ENCODE data around the gene RNF126.
"Not testable (repeated sequence)": the region's sequence is repeated elsewhere in the genome, so short reads cannot be mapped to it uniquely, and the experiment has no call there.

RNF126 gene

DNA sequence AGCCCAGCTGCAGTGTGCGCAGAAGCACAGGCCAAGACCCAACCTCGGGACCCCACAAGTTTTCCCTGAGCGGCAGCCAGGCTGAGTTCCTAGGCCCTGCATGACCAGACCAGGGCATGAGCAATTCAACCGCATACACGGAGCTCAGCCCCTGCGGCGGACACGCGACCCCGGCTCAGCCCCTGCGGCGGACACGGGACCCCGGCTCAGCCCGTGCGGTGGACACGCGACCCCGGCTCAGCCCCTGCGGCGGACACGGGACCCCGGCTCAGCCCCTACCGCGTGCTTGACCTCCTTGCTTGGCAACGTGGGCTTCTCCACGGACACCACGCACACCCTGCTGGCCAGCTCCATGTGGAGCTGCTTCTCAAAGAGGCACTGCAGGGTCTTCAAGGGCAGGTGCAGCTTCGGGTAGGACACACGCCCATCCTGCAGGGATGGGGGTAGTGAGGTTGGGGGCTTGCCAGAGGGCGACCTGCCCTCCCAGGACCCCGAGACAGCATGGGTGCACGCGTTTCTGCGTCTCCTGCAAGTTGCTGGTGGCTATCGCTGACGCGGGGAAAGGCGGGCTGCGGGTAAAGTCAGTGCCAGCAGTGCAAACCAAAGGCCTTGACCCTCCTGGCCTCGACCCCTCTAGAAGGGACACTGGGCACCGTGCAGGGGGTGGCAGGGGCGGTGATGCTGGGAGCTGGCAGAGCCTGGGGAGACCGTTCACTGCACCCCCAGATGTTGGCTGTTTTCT is 39.7 kb downstream of the RNF126 start:
- H3K4me3 ChIP-seq (ENCODE audit: low read depth, low read length, poor library complexity, severe bottlenecking), result no peak overlapping the region
- H3K9me3 ChIP-seq (ENCODE audit: low read length), result no peaks in the 10 kb centered on the region
- H3F3A ChIP-seq (ENCODE audit: insufficient read depth, low read length), result no peaks in the 10 kb centered on the region
- no peak overlapping the region for H2AFZ ChIP-seq (ENCODE audit: low read length)
- H3K36me3 ChIP-seq (ENCODE audit: insufficient read depth, low read length), result peaks cover 73% of the 10 kb centered on the region
- no peaks in the 10 kb centered on the region for H3K9me2 ChIP-seq (ENCODE audit: low read depth, low read length)
- no peak overlapping the region for H3K9ac ChIP-seq (ENCODE audit: low read length)
- no peaks in the 10 kb centered on the region for H3K79me2 ChIP-seq (ENCODE audit: insufficient read depth, low read length)
- TF ChIP-seq EZH2 (IDR thresholded peaks at IDR 0.05; ENCODE audit: borderline replicate concordance, low read length), result no peak
- TF ChIP-seq, protein P1, sequence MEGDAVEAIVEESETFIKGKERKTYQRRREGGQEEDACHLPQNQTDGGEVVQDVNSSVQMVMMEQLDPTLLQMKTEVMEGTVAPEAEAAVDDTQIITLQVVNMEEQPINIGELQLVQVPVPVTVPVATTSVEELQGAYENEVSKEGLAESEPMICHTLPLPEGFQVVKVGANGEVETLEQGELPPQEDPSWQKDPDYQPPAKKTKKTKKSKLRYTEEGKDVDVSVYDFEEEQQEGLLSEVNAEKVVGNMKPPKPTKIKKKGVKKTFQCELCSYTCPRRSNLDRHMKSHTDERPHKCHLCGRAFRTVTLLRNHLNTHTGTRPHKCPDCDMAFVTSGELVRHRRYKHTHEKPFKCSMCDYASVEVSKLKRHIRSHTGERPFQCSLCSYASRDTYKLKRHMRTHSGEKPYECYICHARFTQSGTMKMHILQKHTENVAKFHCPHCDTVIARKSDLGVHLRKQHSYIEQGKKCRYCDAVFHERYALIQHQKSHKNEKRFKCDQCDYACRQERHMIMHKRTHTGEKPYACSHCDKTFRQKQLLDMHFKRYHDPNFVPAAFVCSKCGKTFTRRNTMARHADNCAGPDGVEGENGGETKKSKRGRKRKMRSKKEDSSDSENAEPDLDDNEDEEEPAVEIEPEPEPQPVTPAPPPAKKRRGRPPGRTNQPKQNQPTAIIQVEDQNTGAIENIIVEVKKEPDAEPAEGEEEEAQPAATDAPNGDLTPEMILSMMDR (IDR thresholded peaks at IDR 0.05; ENCODE audit: low read length), result no peak
- H4K20me1 ChIP-seq (ENCODE audit: insufficient read depth, low read length), result no peaks in the 10 kb centered on the region
- no peak overlapping the region for H3K27ac ChIP-seq (ENCODE audit: low read depth, low read length, poor library complexity, severe bottlenecking)
- no peaks in the 10 kb centered on the region for H3K27me3 ChIP-seq (ENCODE audit: insufficient read depth, low read length)
- no peak overlapping the region for H3K4me2 ChIP-seq (ENCODE audit: low read length)
- no peaks in the 10 kb centered on the region for H3K4me1 ChIP-seq (ENCODE audit: insufficient read depth, low read length, severe bottlenecking)

DNA sequence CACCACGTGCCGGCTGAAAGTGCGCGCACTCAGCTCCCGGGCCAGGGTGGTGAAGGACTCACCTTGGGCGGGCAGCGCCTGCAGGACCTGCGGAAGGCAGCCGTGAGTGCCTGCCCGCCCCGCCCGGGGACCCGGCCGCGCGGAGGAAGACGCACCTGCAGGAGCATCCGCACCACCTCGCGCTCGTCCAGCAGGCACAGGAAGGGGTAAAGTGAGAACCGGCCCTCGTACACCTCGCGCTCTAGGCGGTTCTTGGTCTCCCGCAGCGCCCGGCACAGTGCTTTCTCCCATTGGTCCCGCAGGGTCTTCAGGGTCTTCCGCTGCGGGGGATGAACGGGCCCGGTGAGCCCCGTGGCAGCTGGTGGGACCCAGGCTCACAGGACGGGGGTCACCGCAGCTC is 40.3 kb downstream of the RNF126 start:
- no peak overlapping the region for H2AFZ ChIP-seq (ENCODE audit: low read length)
- H3F3A ChIP-seq (ENCODE audit: insufficient read depth, low read length), result no peaks in the 10 kb centered on the region
- H3K4me2 ChIP-seq (ENCODE audit: low read length), result no peak overlapping the region
- no peaks in the 10 kb centered on the region for H4K20me1 ChIP-seq (ENCODE audit: insufficient read depth, low read length)
- H3K27me3 ChIP-seq (ENCODE audit: insufficient read depth, low read length), result no peaks in the 10 kb centered on the region
- H3K9ac ChIP-seq (ENCODE audit: low read length), result no peak overlapping the region
- TF ChIP-seq, protein P1 (IDR thresholded peaks at IDR 0.05; ENCODE audit: low read length), result no peak
- TF ChIP-seq EZH2 (IDR thresholded peaks at IDR 0.05; ENCODE audit: borderline replicate concordance, low read length), result no peak
- no peaks in the 10 kb centered on the region for H3K9me3 ChIP-seq (ENCODE audit: low read length)
- no peak overlapping the region for H3K4me3 ChIP-seq (ENCODE audit: low read depth, low read length, poor library complexity, severe bottlenecking)
- H3K4me1 ChIP-seq (ENCODE audit: insufficient read depth, low read length, severe bottlenecking), result no peaks in the 10 kb centered on the region
- H3K36me3 ChIP-seq (ENCODE audit: insufficient read depth, low read length), result peaks cover 72% of the 10 kb centered on the region
- H3K27ac ChIP-seq (ENCODE audit: low read depth, low read length, poor library complexity, severe bottlenecking), result no peak overlapping the region
- no peaks in the 10 kb centered on the region for H3K9me2 ChIP-seq (ENCODE audit: low read depth, low read length)
- no peaks in the 10 kb centered on the region for H3K79me2 ChIP-seq (ENCODE audit: insufficient read depth, low read length)

- Histone ChIP-seq H3K4me3 (ENCODE audit: low read depth, low read length, poor library complexity, severe bottlenecking) (no peak overlapping the region), H3K9me2 (ENCODE audit: low read depth, low read length) (no peaks in the 10 kb centered on the region), H3K27ac (ENCODE audit: low read depth, low read length, poor library complexity, severe bottlenecking) (no peak overlapping the region), H2AFZ (ENCODE audit: low read length) (no peak overlapping the region), H3K9ac (ENCODE audit: low read length) (no peak overlapping the region), H3K4me2 (ENCODE audit: low read length) (no peak overlapping the region), H3K4me1 (ENCODE audit: insufficient read depth, low read length, severe bottlenecking) (peaks cover 4% of the 10 kb centered on the region), H3F3A (ENCODE audit: insufficient read depth, low read length) (no peaks in the 10 kb centered on the region), H3K27me3 (ENCODE audit: insufficient read depth, low read length) (no peaks in the 10 kb centered on the region), H3K79me2 (ENCODE audit: insufficient read depth, low read length) (no peaks in the 10 kb centered on the region), H3K9me3 (ENCODE audit: low read length) (no peaks in the 10 kb centered on the region), H3K36me3 (ENCODE audit: insufficient read depth, low read length) (peaks cover 80% of the 10 kb centered on the region), H4K20me1 (ENCODE audit: insufficient read depth, low read length) (no peaks in the 10 kb centered on the region)
- TF ChIP-seq EZH2 (IDR thresholded peaks at IDR 0.05; ENCODE audit: borderline replicate concordance, low read length), result no peak
- TF ChIP-seq, protein P1 (IDR thresholded peaks at IDR 0.05; ENCODE audit: low read length), result no peak
Observed at GRCh38 chr19:621819-622218, 41.2 kb downstream of the RNF126 start.

- H3K79me2 ChIP-seq (ENCODE audit: insufficient read depth, low read length); H3F3A ChIP-seq (ENCODE audit: insufficient read depth, low read length); H3K27me3 ChIP-seq (ENCODE audit: insufficient read depth, low read length); H2AFZ ChIP-seq (ENCODE audit: low read length); H4K20me1 ChIP-seq (ENCODE audit: insufficient read depth, low read length); H3K9ac ChIP-seq (ENCODE audit: low read length); H3K4me3 ChIP-seq (ENCODE audit: low read depth, low read length, poor library complexity, severe bottlenecking); H3K4me2 ChIP-seq (ENCODE audit: low read length); H3K4me1 ChIP-seq (ENCODE audit: insufficient read depth, low read length, severe bottlenecking); H3K9me2 ChIP-seq (ENCODE audit: low read depth, low read length); H3K9me3 ChIP-seq (ENCODE audit: low read length); H3K27ac ChIP-seq (ENCODE audit: low read depth, low read length, poor library complexity, severe bottlenecking): not testable (repeated sequence)
- peaks cover 82% of the 10 kb centered on the region for H3K36me3 ChIP-seq (ENCODE audit: insufficient read depth, low read length)
Observed at GRCh38 chr19:621191-621590, 41.8 kb downstream of the RNF126 start.
